ENCODE measurements around the gene CUEDC1. TPM values are rescaled to one million over a fixed set of nuclear protein-coding genes. Genes with fewer than 3 reads are reported as not detected.

CUEDC1 gene
- total and polyA plus RNA-seq, 2 of the 13 experiments (the other 11 are each of a cell fraction or from before 2014, with no cell fraction given) = 7.4 to 12.9 TPM

DNA sequence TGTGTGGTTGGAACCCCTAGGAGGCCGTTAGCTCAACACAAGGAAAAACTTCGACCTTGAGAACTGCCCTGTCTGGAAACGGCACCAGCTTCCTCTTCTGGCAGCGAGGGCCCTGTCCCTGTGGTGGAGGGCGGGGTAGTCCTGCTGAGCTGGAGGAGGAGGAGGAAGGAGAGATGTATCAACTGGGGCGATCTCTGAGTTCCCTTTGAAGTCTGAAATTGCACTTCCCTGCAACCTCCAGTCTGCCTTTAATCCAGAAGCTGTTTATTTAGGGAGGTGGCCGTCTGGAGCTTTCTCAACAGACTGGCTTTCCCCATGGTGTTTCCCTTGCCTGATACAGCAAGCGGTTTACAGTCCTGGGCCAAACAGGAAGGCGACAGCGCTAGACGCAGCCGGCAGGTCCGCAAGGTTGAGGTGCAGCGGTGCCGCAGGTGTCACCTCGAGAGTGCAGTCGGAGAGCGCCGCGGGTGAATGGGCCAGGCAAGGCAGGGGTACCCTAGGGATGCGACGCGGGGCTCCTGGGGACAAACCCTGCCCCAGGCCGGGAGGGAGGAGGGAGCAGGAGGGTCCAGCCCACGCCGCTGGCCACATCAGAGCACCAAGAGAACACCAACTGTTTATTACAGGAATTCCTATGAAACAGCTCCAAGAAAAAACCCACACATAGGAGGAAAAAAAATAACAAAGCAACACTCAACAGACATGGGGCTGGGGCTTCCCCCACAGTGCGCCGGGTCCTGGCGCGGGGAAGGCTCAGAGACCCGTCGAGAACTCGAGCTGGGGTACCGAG is 94.0 kb downstream of the CUEDC1 start (continued):
- TF ChIP-seq, protein P1, sequence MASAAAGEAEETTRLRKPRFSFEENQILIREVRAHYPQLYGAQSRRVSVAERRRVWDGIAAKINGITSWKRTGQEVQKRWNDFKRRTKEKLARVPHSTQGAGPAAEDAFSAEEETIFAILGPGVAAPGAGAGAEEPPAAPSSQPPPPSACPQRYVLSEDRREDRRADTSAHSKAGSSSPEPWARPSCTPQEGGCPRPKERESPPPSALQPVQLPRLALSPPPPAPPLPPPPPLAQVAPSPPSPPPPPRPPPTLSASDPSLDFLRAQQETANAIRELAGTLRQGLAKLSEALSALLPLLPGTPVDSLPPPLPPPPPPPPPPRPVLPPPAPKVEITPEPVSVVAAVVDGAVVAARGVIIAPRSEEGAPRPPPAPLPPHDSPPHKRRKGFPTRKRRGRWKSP (CRISPR knock-in tag; IDR thresholded peaks at IDR 0.05) = peak; percentile 80
- TF ChIP-seq, protein P2, sequence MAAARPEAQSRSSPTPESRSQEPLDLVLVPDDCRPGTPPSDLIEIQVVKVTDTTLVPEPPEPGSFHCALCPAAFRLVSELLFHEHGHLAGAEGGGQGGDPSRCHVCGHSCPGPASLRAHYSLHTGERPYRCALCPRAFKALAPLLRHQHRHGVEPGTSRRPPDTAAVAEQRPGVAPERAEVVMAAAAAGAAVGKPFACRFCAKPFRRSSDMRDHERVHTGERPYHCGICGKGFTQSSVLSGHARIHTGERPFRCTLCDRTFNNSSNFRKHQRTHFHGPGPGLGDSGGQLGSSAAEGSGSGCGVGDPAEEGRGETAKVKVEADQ (CRISPR knock-in tag; IDR thresholded peaks at IDR 0.05; ENCODE audit: borderline replicate concordance) = peak; percentile 5; the same call in 1 of the 2 replicates
- TF ChIP-seq ATM (IDR thresholded peaks at IDR 0.05; ENCODE audit: borderline replicate concordance) (no peak), PITX1 (CRISPR knock-in tag; IDR thresholded peaks at IDR 0.05) (peak; percentile 94; the same call in 1 of the 2 replicates), ZNF782 (CRISPR knock-in tag; IDR thresholded peaks at IDR 0.05; ENCODE audit: borderline replicate concordance) (no peak), ZNF232 (CRISPR knock-in tag; IDR thresholded peaks at IDR 0.05; ENCODE audit: borderline replicate concordance) (0 out of 2 replicates have a peak, but pooled peaks have one; percentile 1), IRX3 (CRISPR knock-in tag; IDR thresholded peaks at IDR 0.05; ENCODE audit: borderline replicate concordance, low read depth) (no peak), SNRNP70 (IDR thresholded peaks at IDR 0.05; ENCODE audit: low read depth, low read length) (no peak), HIVEP1 (CRISPR knock-in tag; IDR thresholded peaks at IDR 0.05) (peak; percentile 95), HNRNPH1 (optimal IDR thresholded peaks at IDR 0.05; ENCODE audit: low read depth, low read length) (no peak), ZNF749 (CRISPR knock-in tag; IDR thresholded peaks at IDR 0.05; ENCODE audit: borderline replicate concordance) (no peak), ZNF543 (CRISPR knock-in tag; IDR thresholded peaks at IDR 0.05) (peak; percentile 87; the same call in 1 of the 2 replicates), ZFP82 (CRISPR knock-in tag; IDR thresholded peaks at IDR 0.05; ENCODE audit: borderline replicate concordance) (peak; percentile 38; the same call in 1 of the 2 replicates), RBM22 (optimal IDR thresholded peaks at IDR 0.05; ENCODE audit: low read length) (no peak)
- TF ChIP-seq, protein P3, sequence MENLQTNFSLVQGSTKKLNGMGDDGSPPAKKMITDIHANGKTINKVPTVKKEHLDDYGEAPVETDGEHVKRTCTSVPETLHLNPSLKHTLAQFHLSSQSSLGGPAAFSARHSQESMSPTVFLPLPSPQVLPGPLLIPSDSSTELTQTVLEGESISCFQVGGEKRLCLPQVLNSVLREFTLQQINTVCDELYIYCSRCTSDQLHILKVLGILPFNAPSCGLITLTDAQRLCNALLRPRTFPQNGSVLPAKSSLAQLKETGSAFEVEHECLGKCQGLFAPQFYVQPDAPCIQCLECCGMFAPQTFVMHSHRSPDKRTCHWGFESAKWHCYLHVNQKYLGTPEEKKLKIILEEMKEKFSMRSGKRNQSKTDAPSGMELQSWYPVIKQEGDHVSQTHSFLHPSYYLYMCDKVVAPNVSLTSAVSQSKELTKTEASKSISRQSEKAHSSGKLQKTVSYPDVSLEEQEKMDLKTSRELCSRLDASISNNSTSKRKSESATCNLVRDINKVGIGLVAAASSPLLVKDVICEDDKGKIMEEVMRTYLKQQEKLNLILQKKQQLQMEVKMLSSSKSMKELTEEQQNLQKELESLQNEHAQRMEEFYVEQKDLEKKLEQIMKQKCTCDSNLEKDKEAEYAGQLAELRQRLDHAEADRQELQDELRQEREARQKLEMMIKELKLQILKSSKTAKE (CRISPR knock-in tag; IDR thresholded peaks at IDR 0.05; ENCODE audit: borderline replicate concordance) = peak; percentile 91
- TF ChIP-seq, protein P4, sequence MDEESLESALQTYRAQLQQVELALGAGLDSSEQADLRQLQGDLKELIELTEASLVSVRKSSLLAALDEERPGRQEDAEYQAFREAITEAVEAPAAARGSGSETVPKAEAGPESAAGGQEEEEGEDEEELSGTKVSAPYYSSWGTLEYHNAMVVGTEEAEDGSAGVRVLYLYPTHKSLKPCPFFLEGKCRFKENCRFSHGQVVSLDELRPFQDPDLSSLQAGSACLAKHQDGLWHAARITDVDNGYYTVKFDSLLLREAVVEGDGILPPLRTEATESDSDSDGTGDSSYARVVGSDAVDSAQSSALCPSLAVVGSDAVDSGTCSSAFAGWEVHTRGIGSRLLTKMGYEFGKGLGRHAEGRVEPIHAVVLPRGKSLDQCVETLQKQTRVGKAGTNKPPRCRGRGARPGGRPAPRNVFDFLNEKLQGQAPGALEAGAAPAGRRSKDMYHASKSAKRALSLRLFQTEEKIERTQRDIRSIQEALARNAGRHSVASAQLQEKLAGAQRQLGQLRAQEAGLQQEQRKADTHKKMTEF (CRISPR knock-in tag; IDR thresholded peaks at IDR 0.05) = peak; percentile 29; the same call in 1 of the 2 replicates
- TF ChIP-seq, protein P5, sequence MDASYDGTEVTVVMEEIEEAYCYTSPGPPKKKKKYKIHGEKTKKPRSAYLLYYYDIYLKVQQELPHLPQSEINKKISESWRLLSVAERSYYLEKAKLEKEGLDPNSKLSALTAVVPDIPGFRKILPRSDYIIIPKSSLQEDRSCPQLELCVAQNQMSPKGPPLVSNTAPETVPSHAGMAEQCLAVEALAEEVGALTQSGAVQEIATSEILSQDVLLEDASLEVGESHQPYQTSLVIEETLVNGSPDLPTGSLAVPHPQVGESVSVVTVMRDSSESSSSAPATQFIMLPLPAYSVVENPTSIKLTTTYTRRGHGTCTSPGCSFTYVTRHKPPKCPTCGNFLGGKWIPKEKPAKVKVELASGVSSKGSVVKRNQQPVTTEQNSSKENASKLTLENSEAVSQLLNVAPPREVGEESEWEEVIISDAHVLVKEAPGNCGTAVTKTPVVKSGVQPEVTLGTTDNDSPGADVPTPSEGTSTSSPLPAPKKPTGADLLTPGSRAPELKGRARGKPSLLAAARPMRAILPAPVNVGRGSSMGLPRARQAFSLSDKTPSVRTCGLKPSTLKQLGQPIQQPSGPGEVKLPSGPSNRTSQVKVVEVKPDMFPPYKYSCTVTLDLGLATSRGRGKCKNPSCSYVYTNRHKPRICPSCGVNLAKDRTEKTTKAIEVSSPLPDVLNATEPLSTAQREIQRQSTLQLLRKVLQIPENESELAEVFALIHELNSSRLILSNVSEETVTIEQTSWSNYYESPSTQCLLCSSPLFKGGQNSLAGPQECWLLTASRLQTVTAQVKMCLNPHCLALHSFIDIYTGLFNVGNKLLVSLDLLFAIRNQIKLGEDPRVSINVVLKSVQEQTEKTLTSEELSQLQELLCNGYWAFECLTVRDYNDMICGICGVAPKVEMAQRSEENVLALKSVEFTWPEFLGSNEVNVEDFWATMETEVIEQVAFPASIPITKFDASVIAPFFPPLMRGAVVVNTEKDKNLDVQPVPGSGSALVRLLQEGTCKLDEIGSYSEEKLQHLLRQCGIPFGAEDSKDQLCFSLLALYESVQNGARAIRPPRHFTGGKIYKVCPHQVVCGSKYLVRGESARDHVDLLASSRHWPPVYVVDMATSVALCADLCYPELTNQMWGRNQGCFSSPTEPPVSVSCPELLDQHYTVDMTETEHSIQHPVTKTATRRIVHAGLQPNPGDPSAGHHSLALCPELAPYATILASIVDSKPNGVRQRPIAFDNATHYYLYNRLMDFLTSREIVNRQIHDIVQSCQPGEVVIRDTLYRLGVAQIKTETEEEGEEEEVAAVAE (CRISPR knock-in tag; IDR thresholded peaks at IDR 0.05; ENCODE audit: borderline replicate concordance) = peak; percentile 79; the same call in 1 of the 2 replicates

Data from HepG2 (cell line).